HT-29 (cell line): ENCODE data around the gene SUFU. TPM values are rescaled to one million over a fixed set of nuclear protein-coding genes. Genes with fewer than 3 reads are reported as not detected.

Experiments used
- DNase-seq: peaks from one replicate; pipeline ENCODE4 v3.0.0-alpha.2; 2015; ENCODE audit warnings: low spot score
- total RNA-seq: library from RNA; depleted of rRNA; stranded (reverse); fragments of >200 nt; shearing (Covaris generic); gene quantifications from 2 replicates; pipeline ENCODE4 v1.2.3, GENCODE V29; 2014

The SUFU gene
- total RNA-seq, 1 experiment from 2014 or later, result 2.0 TPM

DNA sequence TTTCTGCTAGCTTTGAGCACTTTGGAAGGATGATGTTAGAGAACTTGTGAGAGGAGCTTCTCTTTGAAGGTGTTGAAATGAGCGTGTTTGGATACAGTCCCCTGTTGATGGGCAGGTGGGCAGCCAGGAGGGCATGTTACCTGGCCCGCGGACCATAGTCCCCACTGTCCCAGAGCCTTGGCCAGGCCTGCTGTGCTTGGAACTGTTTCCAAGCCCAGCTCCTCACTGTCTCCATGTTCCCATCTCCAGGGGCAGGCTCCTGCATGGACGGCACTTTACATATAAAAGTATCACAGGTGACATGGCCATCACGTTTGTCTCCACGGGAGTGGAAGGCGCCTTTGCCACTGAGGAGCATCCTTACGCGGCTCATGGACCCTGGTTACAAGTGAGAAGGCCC lies 113.3 kb downstream of the SUFU start:
- no peak for DNase-seq

DNA sequence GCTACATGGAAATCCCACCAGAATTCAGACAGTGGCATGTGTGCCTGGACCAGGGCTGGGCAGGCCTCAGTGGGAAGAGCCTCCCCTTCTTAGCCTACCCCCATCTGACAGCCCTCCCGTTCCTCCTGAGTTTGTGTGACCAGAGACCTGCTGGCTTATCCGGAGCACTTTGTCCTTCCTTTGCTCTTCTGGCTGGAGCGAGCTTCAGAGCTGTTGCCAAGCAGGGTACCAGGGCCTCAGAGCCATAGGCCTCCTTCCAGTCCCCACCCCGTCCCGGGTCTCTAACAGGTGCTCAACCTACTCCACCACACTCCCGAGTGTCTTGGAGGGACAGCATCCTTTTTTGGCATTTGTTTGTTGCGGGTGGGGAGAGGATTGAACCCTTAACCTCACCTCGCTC lies 114.0 kb downstream of the SUFU start:
- no peak for DNase-seq

DNA sequence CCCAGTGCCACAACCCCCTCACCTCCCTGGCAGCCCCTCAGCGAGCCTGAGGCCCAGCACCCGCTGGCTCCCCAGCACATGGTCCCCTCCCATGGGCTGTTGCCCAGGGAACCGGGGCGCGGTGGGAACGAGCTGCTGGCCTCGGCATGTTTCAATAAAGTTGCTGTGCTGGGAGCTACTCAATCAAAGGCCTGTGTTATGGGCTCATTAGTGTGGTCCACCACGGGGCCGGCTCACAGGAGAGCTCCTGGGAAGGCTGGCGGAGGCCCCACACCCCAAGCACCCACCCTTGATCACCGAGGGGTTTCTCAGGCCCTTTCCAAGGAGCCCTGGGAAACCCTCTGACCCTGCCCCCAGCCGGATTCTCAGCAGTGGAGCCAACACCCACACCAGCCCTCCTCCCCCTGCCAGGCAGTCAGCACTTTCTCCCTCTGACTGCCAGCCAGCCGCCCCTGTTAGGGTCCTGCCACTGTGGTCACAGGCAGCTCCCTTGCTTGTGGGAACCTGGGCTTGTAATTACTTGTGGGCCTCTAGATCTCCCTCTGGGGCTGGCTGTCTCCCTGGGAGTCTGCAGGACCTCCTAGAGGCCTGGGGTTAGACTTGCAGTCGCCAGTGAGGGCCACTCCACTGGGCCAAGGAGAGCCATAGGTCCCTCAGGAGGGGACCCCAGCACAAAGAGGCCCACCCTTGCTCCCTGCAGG lies 115.7 kb downstream of the SUFU start:
- DNase-seq, result no peak

DNA sequence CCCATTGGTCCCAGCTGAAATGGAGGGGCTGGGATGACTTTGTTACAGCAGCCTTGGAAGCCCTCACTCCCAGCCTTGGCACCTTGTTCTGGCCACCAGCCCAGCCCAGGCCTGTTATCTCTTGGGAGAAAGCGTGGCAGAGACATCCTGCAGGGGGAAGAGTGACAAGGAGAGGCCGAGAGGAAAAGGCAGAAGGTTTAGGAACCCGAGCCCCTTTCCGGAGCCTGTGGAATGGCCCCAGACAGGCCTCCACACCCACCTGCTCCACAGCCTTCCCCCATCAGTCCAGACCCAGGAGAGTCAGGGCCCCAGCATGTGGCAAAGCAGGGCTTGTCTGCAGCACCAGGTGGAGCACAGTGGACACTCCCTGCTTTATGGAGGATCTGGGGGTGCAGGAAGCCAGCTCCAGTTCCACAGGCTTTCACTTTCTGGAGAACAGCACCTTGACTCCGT lies 116.4 kb downstream of the SUFU start:
- DNase-seq, result no peak

DNA sequence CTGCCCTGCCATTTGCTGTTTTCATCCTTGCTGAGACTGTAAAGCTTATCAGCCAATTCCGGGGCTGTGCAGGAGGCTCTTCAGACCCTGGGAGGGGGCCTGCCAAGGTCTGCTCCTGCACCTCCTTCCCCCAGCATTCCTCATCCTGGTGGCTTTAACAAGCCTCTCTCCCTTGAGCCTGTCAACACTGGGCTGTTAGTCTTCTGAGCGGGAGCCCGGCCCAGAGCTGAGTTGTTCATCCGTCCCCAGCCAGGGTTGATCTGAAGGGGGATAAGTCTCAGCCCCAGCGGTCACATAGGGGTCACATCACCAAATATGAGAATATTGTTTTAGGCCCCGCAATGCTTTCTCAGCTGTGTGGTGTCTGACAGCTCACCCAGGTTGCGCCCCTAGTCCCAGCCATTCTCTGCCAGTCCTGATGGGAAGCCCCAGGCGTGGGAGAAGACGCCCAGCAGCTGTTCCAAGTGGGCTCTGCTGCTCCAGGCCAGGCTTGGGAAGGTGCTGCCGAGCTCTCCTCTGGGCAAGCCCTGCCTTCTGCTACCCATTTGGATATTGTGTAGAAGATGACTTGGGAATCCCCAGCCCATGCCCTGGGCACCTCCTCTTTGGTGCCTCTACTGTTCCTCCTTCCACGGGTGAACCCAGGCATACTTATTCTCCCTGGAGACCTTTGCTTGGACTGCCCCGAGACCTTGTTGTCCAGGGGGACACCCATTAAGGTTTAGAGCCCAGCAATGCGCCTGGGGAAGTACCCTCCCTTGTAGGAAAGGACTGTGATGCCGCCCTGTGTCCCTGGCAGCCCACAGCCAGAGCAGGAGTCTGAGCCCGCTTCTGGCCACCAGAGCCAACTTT lies 117.0 kb downstream of the SUFU start:
- DNase-seq, result no peak

DNA sequence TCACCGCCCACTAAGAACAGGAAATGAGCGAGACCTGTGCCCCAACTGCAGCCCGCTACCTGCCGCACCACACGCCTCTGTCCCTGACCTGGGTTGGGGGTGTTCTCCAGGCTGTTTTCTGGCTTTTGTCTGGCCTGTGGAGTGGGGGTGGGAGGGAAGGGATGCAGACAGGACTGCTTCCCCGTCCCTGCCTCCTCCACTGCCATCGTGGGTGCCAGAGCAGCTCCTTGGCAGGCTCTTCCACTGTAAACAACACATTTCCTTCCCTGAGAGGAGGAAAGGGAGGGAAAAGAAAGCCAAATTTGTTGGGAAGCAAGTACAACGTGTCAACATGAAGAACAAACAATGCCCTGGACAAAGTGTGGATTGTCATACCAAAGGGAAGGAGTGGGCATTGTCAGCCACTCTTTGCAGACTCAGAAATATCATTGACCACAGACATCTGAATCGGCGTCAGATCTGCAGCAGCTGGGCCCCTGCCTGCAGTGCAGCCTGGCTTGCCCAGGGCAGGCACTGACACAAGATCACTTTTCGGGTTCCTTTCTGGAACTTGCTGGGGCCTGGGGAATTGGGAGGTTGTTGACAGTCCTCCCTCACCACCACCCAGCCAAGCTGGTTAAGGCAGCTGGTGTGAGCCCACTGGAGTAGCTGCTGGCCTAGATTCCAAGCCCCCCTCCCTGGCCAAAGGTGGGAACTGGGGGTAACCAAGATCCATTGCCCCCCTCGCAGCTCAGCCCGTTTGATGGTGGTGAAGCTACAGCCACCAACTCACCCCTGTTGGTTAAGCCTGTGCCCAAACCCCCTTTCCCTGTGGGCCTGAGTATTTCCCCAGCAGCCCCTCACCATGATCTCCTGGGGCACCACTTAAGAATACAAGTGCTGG lies 117.9 kb downstream of the SUFU start:
- DNase-seq, result no peak

DNA sequence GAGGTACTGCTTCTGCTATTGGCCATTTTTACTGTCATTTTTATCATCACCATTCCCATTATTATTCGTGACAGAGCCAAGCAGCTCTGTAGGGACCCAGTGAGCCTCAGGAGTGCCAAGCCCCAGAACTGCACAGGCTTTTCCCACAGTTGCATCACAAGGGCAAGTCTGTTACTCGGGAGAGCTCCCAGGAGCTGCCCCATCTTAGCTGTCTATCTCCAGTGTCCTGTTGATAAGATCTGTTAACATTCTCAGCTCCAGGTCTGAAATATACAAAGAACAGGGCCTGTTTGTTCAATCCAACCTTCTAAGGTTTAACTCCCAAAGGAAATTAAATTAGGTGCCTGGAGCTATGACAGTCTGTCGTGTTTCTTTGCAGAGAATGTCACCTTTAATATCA lies 120.3 kb downstream of the SUFU start:
- DNase-seq, result no peak

DNA sequence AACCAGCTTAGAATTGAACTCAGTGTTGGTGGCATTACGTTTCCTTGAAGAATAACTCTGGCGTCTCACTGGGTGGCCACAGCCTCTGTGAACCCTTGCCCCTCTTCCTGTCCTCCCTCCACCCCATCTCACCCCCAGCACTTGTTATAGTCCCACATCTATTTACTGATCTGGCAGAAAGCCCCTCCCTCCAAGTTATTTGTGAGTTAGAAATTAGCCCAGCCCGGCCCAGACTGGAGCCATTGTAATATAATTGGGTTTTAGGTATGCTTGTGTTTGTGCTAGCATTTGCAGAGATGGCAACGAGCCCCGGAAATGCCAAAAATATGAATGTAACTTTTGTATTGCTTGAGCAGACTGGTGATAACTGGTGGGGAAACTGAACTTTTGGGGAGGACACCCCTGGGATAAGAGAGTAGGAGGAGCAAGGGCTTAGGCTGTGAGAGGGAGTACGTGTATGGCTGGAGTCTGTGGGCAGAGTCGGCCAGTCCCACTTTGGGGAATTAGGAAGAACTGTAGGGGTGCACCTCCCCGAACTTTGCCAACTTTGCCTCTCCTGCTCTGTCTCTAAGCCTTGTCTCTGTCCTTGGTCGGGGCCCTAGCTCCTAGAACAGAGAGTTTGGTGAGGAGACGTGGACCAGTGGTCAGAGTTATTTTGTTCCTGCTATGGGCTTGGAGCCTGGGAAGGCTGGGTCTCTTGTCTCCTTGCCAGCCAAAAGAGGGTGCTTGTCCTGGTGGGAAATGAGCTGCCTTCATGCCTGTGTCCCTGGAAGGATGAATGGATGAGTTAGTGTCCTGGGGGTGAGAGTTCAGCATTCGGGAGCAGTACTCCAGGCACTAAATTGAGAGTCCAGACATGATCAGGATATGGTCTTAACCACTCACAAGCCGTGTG lies 121.2 kb downstream of the SUFU start:
- DNase-seq, result no peak

DNA sequence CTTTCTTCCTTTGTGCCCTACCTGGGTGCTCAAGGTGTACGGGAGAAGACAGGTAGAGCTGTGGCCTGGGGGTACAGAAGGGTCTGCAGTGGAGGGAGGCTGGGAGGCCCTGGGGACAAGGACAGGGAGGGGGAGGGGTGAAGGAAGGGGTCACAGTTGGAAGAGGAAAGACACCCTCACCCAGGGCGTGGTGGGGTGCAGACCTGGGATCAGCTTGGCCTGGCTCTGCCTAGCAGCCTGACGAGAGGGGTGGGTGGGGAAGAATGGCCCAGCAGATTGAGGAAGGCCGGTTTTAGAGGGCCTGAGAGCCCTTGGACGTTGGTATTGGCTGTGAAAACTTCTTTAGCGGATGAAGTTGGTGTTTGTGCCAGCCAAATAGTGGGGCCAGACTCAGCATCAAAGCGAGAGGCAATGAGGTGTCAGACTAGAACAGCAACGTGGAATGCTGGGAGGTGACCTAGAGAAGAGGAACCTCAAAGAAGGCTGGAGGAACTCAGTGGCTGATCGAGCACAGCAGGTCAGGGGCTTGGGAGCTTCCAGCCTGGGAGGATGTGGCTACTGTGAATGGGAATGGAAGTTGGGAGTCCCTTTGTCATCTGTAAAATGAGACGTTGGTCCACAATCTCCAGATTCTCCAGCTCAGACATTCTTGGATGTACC lies 122.4 kb downstream of the SUFU start:
- DNase-seq, result no peak

DNA sequence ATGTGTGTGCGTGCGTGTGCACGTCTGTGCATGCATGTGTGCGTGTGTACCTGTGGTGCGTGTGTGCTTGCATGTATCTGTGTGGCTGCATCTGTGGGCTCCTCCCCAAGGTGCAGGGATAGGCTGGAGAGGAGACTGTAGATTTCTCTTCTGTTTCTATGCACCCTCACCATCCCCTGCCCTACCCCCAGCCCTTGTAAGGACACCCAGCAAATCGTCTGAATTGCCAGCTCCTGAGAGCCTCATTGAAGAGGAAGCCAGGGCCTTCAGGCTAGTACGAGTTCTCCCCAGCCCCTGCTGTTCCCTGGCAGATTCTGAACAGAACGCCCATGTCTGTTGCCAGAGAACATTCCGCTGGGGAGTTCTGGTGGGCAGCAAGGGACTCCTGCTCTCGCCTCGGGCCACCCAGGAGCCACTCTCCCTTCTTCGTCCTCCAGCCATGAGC lies 123.5 kb downstream of the SUFU start:
- DNase-seq, result no peak

DNA sequence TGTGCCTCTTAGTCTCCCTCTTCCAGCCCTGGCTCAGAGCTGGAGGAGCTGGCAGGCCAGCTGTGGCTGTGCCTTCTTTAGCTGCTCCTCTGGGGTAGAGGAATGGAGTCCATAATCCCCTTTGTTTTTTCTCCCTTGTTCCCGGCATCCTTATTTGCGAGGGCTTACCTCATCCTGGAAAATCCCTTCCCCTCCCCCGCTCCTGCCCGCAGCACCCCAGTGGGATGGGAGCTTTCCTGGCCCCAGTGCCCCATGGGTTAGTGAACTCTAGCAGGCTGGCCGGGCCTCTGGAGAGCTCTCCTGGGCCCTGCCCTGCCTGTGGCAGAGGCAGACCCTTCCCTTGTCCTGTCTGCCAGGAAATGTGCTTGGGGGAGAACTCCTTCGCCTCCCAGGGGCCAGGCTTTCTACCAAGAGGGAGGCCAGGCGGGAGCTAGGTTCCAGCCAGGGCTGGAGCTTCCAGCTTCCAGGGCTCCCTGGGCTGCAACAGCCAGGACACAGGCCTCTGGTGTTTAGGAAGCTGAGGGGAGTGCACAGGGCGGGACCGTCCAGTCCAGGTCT lies 124.0 kb downstream of the SUFU start:
- no peak for DNase-seq

DNA sequence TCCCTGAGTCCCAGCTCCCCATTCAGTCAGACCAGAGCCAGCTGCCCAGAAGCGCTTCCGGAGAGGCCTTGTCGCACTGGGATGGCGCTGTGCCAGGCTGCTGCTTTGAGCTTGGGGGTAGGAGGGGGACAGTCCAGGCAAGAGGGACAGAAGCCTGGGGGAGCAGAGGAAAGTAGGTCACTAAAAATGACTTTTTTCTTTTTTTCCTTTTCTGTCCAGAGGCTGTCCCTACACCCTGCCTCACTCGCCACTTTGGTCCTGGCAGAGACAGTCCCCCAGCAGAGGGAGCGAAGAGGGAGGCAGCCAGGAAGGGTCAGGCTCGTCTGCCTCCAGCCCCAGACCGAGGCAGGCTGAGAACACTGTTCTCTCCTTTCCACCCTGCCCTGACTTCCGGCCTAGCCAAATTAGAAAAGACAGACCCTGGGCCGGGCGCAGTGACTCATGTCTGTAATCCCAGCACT lies 124.7 kb downstream of the SUFU start:
- no peak for DNase-seq

DNA sequence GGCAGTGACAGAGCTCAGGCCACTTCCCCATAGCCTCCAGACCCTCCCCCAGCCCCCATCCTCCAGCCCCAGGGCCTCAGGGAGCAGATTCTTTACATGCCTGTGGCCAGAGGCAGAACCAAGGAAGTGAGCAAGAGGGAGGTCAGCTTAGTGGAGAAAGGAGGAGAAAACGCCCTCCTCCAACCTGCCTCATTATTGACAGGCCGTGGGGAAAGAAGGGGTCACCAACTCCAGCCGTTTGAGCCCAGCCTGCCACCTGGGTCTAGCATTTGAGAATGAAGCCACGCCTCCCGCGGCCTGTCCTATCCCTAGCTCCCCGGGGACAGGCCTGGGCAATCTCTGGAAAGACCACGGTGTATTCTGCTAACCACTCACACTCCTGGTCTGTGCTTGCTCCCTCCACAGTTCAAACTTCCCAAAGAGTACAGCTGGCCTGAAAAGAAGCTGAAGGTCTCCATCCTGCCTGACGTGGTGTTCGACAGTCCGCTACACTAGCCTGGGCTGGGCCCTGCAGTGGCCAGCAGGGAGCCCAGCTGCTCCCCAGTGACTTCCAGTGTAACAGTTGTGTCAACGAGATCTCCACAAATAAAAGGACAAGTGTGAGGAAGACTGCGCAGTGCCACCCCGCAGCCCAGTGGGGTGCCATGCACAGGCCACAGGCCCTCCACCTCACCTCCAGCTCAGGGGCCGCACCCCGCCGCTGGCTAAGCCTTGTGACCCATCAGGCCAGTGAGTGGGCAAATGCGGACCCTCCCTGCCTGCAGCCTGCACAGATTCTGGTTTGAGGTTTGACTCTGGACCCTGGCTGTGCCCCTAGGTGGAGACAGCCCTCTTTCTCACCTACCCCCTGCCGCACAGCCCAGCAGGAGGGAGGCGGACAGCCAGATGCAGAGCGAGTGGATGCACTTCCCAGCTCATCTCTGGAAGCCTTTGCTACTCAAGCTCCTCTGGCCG lies 126.2 kb downstream of the SUFU start:
- DNase-seq, result no peak

DNA sequence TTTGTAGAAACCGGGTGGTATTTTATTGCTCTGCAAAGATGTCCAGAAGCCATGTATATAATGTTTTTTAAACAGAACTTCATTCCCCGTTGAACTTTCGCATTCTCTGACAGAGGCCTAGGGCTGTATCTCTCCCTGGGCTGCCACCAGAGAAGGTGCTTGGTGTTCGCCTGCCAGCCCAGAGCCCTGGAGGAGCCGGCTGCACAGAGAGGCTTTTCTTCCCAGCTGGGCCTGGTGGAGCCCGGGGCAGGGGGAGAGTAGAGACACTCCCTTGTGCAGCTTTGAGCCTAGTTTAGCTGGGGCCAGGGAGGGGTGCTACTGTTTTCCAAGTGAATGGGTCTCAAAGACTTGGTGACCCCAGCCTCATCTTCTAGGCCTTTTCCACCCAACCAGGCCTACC lies 126.9 kb downstream of the SUFU start:
- DNase-seq, result no peak

DNA sequence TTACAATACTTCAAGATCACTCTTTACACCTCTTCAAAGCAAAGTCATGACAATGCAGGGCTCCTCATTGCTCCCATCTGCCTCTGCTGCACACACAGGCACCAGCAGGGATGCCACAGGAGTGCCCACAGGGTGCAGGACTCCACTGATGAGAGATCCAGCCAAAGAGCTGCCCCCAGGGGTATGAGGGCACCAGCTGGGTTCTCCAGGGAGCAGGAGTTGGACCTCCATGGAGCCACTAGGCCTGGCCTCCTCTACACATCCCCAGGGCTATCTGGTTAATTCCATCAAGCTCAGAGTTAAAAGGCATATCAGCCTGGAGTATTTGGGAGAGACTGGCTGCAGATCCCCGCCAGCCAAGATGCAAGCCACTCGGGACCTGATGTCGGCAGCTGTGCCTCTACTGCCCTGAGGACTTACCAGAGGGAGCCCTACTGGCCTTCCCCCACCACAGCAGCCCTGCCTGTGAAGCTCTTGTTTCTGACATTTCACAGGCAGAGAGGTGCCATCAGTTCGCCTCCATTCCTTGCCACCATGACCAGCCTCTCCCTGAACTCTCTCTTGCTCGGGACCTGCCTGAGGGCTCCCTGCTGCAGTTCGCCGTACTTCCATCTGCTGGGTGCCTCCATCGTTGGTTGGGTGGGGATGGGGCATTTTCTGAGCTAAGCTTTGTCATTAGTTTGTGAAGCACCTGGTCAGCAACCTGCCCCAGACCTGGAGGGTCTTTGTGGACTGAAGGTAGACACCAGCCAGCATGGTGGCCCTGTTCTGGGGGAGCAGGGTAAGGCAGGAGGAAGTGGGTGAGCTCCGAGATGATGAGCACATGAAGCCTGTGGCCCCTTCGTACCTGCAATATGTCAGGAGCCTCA lies 128.0 kb downstream of the SUFU start:
- DNase-seq, result no peak

DNA sequence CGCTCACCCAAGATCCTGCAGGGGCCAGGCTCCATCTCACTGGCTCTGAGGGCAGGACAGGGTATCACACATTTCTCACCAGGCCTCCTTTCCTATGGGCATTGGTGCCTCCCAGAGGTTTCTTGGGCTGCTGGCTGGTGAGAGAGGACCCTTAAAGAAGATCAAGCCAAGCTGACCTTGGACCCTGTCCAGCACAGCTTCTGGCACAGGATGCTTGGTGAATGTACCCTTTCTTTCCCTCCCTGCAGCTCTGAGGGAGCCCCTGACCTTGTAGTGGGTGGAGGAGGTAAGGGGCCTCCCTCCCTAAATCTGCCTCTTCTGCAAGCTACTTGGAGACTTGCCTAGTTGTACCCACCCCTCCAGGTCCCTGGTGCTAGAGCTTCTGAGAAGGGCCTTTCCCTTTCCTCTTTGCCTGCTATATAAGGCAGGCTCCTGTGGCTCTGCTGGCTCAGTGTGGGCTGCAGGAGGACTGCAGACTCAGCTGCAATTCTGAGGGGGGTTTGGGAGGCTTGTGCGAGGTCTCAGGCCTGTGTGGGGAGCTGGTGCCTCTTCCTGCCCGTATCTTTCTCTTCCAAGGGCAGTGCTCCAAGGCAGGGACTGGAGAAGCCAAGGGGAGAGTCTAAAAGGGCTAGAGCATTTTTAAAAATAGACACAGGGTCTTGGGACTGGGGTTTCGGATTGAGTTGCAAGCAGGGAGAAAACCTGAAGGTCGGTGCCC lies 128.8 kb downstream of the SUFU start:
- DNase-seq, result no peak

DNA sequence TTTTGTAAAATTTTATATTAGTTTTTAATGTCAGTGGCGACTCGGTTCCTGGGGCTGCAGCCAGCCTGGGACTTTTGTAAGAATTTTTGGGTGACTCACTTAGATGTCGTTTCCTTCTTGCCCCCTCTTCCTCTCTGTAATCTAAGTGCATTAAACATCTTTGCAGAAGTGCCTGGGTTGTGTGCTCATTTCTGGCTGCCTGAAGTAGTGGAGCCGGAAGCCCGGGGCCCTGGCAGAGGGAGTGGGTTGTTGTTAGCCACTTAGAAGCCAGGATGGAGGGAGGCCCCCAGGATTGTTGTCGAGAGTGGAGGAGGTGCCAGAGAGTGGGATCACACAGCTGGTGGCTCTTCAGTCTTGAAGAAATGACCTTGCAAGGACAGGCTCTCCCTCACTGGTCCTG lies 129.5 kb downstream of the SUFU start:
- DNase-seq, result no peak
